CD4-positive, alpha-beta T cell treated with Interleukin-2 at 100 ng/mL for 4 hours (primary cell): ENCODE results near the gene PPDPF.

Experiments used
- DNase-seq: peaks from one replicate; pipeline ENCODE4 v3.0.0-alpha.2; 2020; ENCODE audit warnings: low spot score

The PPDPF gene

DNA sequence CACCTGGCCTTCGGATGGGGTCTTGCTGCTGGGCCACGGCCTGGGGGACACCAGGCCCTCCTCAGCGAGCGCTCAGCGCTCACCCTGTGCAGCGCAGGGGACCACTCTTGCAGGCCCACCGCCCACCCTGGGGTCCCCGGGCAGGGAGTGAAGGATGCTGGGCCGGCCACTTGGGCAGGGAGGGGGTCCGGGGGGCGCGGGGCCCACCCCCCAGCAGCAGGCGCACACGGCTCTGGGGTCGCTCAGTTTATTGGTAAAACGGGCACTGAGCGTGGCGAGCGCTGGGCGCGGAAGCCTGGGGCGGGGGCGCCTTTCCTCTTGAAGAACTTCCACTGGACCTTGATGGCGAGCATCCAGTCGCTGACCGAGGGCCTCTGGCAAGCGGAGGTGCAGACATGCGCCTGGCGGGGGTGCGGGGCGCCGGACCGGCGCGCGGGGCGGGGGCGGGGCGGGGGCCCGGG, 32.8 kb upstream of the PPDPF start:
- no peak for DNase-seq

DNA sequence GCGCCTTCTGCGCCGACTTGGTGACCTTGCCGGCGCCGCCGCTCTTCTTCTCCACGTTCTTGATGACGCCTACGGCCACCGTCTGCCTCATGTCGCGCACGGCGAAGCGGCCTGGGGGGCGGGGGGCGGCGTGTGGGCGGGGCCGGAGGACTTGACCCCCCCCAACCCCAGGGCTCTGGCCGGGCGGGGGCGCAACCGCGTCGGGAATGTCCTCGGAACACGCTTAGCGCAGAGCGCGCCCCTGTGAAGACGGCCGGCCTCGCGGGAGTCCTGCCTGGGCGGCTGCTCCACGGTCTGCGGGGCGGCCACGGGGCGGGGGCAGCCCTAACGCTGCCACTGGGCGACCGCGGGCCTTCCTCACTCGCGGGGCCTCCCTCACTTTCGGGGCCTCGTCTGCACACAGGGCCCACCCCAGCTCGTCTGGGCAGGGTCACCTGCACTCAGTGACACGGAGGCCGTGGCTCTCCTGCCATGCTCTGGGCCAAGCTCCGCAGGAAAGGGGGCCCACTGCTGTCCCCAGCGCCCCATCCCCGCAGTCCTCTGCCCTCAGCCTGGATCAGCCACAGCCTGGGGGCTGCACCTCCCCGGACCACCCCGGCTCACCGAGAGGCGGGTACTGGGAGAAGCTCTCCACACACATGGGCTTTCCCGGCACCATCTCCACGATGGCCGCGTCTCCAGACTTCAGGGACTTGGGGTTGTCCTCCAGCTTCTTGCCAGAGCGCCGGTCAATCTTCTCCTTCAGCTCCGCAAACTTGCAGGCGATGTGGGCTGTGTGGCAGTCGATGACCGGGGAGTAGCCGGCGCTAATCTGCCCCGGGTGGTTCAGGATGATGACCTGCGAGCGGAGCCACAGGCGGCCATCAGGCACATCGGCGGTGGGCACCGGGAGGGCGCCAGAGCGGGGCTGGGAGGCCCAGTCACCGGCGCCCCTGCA, 32.0 kb upstream of the PPDPF start:
- DNase-seq, result no peak

DNA sequence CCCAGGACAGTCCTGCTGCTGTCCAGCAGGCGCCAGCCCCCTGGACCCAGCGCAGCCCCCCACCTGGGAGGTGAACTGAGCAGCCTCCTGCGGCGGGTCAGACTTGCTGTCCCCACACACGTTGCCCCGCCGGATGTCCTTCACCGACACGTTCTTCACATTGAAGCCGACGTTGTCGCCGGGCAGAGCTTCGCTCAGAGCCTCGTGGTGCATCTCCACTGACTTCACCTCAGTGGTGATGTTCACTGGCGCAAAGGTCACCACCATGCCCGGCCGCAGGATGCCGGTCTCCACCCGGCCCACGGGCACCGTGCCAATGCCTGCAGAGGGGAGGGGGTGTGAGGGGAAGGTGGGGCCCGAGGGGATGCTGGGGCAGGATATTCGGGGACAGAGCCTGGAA, 30.1 kb upstream of the PPDPF start:
- DNase-seq, result no peak

DNA sequence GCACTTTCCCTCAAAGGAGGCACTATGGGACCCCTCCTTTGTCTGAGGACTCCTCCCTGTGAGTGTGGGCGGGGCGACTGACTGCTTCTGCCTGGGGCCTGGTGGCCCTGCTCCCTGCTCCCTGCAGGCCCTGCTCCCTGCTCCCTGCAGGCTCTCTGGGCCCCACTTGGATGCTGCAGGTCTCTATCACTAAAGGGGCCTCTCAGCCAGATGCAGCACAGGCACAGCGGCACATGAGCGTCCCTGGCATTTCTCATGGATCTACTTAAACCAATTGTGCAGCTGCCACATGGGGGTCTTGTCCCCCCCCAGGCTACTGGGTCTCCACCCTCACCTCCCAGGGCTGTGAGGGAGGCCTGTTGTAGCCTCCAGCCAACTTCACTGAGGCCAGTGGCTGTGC, 29.5 kb upstream of the PPDPF start:
- DNase-seq, result no peak

DNA sequence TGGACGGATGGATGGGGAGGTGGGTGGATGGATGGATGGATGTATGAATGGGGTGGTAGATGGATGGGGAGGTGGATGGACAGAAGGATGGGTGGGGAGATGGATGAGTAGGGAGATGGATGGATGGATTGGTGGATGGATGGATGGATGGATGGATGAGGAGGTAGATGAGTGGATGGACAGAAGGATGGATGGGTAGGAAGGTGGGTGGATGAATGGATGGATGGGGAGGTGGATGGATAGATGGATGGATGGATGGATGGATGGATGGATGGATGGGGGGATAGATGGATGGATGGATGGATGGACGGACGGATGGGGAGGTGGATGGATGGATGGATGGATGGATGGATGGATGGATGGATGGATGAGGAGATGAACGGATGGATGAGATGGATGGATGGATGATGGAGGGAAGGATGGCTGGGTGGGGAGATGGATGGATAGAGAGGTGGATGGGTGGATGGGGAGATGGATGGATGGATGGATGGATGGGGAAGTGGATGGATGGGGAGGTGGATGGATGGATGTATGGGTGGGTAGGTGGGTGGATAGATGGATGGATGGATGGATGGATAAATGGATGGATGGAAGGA, 28.8 kb upstream of the PPDPF start:
- no peak for DNase-seq

DNA sequence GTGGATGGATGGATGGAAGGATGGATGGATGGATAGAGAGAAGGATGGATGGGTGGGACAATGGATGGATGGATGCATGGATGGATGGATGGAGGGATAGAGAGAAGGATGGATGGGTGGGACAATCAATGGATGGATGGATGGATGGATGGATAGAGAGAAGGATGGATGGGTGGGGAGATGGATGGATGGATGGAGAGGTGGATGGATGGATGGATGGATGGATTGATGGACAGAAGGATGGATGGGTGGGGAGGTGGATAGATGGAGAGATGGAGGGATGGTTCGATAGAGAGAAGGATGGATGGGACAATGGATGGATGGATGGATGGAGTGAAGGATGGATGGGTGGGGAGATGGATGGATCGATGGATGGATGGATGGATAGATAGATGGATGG, 28.0 kb upstream of the PPDPF start:
- no peak for DNase-seq

DNA sequence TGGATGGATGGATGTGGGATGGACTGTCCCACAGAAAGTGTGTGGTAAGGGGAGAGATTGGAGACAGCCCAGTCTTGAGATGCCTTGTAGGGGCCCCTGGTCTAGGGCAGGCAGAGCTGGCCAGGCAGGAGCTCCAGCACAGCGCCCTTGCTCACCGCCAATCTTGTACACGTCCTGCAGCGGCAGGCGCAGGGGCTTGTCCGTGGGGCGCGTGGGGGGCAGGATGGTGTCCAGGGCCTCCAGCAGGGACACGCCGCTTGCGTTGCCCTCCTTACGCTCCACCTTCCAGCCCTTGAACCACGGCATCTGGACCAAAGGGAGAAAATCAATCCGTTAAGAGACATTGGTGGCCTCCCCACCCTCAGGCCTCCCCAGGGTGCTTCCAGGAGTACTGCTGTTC, 27.6 kb upstream of the PPDPF start:
- no peak for DNase-seq

DNA sequence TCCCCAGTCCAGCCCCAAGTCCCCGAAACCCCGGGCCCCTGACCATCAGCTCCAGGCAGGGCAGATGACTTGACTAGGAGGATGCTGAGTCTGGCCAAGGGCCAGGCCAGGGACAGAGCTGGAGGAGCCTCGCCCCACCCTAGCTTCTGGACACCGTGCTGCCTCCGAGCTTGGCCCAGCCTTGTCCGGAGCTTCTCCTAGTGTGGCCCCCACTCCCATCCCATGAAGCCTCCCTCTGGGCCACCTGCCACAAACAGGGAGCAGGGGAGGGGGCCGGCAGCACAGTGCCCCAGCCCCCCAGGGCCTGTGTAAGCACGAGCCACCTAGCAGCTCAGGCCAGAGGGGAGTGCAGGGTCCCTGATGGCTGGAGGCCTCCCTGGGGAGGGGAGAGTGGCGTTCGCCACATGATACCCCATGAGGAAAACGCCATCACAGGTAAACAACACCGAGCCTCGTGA, 27.0 kb upstream of the PPDPF start:
- no peak for DNase-seq

DNA sequence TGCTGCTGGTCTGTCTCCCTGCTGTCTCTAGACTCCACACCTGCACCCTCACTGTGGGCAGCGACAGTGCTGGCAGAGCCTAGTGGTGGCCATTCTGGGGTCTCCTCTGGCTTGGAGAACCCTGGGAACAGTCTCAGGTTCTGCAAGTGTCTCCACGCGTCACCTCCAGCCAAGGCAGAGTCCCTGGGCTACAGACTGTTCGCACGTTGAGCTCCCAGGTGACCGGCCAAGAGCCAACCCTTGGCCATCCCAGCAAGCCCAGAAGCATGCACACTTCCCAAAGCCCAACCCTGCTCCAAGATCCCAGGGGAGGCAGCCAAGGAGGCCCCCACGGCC, 26.5 kb upstream of the PPDPF start:
- no peak for DNase-seq

DNA sequence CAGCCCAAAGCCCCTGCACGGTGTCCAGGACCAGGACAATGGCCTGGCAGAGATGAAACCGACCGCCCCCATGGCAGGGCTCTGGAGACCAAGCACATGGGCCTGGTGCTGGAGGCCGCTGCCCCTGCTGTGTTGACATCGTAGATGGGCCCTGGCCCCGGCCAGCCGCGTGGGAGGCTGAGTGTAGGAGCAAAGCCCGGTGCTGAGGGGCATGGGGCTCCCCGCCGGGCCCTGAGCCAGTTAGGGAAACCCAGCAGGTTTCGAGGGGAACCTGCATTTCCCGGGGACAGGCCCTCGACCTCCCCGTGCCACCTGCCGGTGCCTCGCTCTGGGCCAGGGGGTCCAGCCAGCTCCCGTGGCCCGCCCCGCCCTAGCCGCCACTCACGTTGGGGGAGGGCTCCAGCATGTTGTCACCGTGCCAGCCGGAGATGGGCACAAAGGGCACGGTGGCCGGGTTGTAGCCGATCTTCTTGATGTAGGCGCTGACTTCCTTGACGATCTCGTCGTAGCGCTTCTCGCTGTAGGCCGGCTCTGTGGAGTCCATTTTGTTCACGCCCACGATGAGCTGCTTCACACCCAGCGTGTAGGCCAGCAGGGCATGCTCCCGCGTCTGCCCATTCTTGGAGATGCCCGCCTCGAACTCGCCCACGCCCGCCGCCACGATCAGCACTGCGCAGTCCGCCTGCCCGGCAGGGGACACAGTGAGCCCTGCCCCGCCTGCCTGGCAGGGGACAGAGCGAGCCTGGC, 26.0 kb upstream of the PPDPF start:
- no peak for DNase-seq

DNA sequence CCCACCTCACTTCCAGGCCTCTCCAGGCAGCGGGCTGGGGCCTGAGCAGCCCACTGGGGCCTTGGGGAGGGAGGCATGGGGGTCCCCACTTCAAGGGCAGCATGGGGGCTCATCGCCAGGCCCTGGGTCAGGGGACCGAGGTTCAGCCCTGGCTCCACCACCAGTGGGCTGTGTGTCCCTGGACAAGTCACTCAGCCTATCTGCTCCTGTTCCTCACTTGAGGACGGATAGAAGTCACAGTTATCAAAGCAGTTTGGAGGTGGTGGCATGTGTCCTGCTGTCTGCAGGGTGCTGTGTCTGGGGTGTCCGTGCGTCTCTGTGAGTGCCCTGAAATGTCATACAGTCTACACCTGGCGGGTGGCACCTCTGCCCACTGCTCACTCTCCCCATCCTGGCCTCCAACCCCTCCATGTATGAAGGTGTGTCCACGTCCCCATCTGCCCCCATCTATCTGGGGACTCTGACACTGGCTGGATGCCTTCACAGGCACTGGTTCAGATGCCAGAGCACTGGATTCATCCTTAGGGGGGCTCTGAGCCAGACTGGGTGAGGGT, 25.3 kb upstream of the PPDPF start:
- DNase-seq, result no peak

DNA sequence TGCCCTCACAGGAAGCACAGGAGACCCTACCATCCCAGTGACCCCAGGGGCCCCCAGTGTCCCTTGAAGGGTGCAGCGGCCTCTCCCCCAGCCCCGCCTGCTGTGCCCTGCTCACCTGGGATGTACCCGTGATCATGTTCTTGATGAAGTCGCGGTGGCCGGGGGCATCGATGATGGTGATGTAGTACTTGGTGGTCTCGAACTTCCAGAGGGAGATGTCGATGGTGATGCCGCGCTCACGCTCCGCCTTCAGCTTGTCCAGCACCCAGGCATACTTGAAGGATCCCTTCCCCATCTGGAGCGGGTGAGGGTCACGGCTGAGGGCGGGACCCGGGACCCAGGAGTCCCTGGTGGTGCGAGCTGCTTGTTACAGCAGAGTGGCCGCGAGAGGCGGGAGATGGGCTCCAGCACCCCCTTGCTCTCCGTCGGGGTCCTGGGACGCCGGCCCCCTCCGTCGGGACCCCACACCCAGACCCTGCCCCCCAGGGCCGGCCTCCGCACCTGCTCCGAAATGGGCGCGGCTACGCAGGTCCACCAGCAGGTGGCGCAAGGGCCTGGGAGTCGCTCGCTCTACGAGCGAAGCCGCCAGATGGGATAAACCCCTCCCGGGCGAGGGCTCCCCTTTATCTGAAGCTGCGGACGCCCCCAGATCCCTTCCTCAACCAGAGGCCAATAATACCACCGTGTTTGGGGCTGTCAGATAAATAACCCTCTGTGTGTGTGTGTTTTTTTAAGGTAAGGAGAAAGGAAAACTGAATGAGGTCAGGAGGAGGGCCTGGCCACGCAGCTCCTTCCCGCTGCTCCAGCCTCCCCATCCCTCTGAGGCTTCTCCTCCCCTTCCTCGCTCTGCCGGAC, 24.6 kb upstream of the PPDPF start:
- DNase-seq, result peak; percentile 76

DNA sequence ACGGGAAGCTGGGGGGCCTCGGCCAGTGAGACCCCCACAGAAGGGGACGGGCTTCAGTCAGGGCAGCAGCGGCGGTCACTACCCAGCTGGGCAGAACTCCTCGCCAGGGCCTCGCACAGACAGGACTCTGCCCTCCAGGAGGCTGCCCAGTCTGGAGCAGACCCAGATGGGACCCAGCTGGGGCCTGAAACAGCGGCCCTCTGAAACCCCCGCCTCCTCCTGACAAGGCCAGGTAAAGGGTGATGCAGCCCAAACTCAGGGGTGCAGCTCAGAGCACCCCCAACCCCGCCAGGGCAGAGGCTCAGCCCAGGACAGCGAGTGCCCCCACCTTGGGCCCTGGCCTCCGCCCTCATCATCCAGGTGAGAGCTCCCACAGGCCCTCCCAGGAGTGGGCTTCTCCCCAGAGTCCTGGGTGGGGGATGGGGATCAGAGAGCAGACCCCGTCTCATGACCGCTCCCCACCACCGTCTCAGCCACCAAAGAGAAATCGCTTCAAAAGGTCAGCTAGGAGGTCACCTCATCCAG, 23.9 kb upstream of the PPDPF start:
- DNase-seq, result no peak

DNA sequence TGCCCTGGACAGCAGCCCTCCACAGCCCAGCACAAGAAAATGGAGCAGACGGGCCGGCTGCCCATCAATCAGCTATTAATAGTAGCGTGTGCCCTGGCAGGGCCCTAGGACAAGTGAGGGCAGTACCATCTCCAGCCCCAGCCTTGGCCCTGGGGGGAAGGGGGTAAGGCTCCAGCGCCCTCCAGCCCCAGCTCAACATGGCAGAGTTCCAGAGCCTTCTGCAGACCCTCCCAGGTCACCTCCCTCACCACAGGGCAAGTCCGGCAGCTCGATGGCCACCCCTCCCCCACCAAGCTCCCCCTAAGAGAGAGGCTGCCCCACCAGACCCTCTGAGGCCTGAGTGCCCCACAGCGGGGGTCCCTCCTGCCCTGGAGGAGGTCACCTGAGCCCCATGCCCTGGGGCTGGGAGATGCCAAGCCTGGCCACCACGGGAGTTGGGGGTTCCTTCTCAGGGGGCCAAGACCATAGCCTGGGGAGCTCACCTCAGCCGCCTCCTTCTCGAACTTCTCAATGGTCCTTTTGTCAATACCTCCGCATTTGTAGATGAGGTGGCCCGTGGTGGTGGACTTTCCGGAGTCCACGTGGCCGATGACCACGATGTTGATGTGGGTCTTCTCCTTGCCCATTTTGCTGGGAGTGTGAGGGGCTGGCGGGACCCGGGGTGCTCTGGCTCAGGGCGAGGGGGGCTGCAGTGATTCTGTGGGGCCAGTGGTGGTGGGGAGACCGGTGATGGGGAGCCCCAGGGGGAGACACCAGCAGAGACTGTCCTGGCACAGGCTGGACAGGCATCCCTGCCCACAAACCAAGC, 23.2 kb upstream of the PPDPF start:
- DNase-seq, result no peak

DNA sequence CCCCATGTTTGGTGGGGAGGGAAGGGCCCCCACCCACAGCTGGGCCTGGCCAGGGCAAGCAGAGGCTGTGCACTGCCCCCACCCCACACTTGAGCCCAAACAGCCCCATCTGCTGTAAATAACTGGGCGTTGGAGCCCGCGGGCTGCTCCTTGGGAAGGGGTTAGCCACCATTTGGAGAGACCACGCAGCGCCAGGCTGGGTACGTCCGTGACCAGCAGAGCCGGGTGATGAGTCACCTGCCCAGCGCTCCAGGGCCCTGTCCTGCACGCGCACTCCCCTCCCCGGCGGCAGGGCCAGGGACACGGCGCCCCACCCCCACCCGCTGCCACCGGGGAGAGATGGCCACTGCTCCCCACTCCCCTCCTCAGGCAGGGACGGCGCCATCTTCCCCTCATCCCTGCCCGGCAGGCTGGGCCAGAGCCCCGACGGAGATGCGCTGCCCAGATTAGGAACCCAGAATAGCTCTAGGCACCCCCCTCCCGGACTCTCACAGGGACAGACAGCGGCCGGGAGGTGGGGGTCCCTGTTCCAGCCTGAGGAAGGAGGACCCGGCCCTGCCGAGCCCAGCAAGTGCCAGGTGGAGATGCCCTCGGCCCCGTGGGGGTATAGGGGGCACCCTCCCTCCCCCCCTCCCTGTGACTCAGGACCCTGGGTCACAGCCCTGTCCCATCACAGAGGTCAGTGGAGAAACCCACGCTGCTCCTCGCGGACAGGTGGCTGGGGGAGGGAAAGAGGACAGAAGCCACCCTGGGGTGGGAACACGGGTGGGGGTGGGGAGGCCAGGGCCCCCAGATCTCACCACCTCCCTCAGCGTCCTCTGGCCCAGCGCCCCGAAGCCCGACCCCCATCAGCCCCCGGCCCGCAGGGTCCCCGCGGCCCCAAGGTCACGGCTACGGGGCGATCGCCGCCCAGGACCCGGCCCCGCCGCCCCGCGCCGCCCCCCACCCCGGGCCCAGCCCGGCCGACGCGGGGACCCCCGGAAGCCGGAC, 22.3 kb upstream of the PPDPF start:
- DNase-seq, result no peak

DNA sequence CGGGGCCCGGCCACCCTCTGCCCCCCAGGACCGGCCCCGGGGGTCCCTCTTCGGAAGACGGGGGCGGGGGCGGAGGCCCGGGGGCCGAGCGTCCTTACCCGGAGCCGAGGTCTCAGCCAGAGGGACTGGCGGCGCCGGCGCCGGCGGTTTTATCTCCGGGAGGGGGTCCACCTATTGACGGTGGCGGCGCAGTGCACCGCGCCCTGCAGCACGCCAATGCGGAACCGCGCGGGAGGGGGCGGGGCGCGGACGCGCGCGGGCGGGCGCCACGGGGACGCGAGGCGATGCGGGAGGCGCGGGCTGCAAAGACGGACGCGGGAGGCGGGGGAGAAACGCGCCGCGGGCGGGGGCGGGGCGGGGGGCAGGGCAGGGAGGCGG, 21.6 kb upstream of the PPDPF start, which contains the start of gene EEF1A2:
TSS of gene EEF1A2 (minus strand) at position 124 of the 378 bp plus-strand sequence. CDS start 1,320 bp downstream, outside the sequence.
- peak; percentile 46 for DNase-seq

DNA sequence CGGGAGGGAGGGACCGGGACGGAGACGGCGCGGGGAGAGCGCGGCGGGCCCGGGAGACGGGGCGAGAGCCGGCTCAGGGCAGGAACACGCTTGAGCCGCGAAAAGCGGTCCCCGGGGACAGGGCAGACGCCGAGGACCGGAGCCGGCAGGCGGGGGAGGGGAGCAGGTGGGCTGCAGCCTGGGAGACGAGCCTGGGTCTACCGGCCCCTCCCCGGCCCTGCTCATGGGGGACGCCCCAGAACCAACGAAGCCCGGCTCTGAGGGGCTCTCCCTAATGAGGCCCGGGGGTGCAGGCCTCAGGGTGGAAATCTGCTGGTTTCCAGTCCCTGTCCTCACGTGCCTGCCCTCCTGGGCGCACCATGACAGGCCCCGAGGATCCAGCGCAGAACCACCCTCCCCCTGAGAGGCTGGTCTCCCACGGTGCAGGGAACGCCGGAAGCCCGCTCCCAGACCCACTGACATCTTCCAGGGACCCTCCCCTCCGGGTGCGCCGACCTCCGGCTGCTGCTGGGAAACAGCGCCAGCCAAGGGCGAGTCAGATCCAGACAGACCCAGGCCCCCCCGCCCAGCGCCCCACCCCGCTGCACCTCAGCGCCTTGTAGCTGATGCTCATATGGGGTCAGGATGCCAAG, 21.1 kb upstream of the PPDPF start:
- no peak for DNase-seq

DNA sequence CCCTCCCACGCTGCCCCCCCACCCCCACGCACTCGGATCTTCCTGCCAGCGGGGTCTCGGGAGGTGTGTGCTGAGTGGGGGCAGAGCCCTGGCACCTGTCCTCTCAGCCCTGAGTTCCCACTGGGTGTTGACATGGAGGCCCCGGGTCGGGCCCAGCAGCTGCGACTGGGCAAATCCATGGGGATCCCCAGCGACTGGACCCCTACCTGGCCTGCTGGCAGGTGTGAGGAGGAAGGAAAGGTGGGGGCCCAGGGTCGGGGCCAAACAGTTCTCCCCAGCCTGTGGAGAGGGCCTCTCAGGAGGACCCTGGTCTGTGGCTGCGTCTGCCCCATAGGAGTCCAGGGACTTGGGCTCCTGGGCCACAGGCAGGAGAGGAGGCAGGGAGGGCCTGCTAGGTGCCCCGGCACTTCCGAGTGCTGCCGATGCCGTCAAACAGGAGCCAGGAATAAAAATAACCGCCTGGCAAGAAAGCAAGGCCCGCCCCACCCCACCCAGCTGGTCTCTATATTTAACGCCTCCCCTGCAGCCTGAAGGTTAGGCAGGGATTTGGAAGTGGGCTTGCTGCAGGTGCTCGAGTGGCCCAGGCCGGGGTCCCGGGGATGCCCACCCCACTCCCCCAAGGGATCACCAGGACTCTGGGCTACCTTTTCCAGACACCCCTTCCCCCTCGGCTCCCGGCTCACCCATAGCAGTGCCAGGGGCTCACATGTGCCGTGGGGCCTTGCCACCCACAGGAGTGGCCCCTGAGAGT, 20.2 kb upstream of the PPDPF start:
- no peak for DNase-seq
